Measurements from ENCODE around the gene SEMA7A. TPM values are rescaled to one million over a fixed set of nuclear protein-coding genes. Genes with fewer than 3 reads are reported as not detected.
"Not testable (repeated sequence)": the region's sequence is repeated elsewhere in the genome, so short reads cannot be mapped to it uniquely, and the experiment has no call there.

SEMA7A gene
- 100 to 1,000 TPM; 187 to 215 (median 195) TPM for total RNA-seq

- ATAC-seq (peak; percentile 88 to 90), DNase-seq (peak; percentile 77)
- peaks cover 55% of the 10 kb centered on the region for H3K4me1 Mint-ChIP-seq (ENCODE audit: low read depth)
- peak within 1 kb of the TSS; percentile 94 for H3K4me3 Mint-ChIP-seq
- peaks cover 29% of the 10 kb centered on the region for H3K36me3 Mint-ChIP-seq (ENCODE audit: insufficient read depth)
- H3K9me3 Mint-ChIP-seq, result no peaks in the 10 kb centered on the region
- no peaks in the 10 kb centered on the region for H3K27me3 Mint-ChIP-seq (ENCODE audit: low read depth)
These were observed at the start of gene SEMA7A for GRCh38 chr15:74433592-74434262. Gene SEMA7A (minus strand): TSS chr15:74433958. CDS start chr15:74433918, 40 bp downstream.

GRCh38 chr15:74482661-74483060, 48.9 kb upstream of the SEMA7A start:
- no peaks in the 10 kb centered on the region for H3K9me3 Mint-ChIP-seq
- H3K4me1 Mint-ChIP-seq (ENCODE audit: low read depth), result no peaks in the 10 kb centered on the region
- DNase-seq, result no peak
- no peak for ATAC-seq
- no peak overlapping the region for H3K4me3 Mint-ChIP-seq
- no peaks in the 10 kb centered on the region for H3K27me3 Mint-ChIP-seq (ENCODE audit: low read depth)
- H3K36me3 Mint-ChIP-seq (ENCODE audit: insufficient read depth), result peaks cover 17% of the 10 kb centered on the region

GRCh38 chr15:74480364-74480763, 46.6 kb upstream of the SEMA7A start:
- peaks cover 19% of the 10 kb centered on the region for H3K36me3 Mint-ChIP-seq (ENCODE audit: insufficient read depth)
- not testable (repeated sequence) for H3K4me3 Mint-ChIP-seq; DNase-seq; H3K9me3 Mint-ChIP-seq; H3K27me3 Mint-ChIP-seq (ENCODE audit: low read depth); H3K4me1 Mint-ChIP-seq (ENCODE audit: low read depth); ATAC-seq

GRCh38 chr15:74471621-74472020, 37.9 kb upstream of the SEMA7A start:
- not testable (repeated sequence) for ATAC-seq; H3K4me3 Mint-ChIP-seq; H3K9me3 Mint-ChIP-seq; H3K4me1 Mint-ChIP-seq (ENCODE audit: low read depth); H3K27me3 Mint-ChIP-seq (ENCODE audit: low read depth); DNase-seq
- H3K36me3 Mint-ChIP-seq (ENCODE audit: insufficient read depth), result peaks cover 18% of the 10 kb centered on the region

GRCh38 chr15:74470631-74471395, 37.1 kb upstream of the SEMA7A start:
- DNase-seq (no peak), ATAC-seq (no peak)
- Mint-ChIP-seq H3K36me3 (ENCODE audit: insufficient read depth) (peaks cover 20% of the 10 kb centered on the region), H3K4me3 (no peak overlapping the region), H3K27me3 (ENCODE audit: low read depth) (no peaks in the 10 kb centered on the region), H3K9me3 (no peaks in the 10 kb centered on the region), H3K4me1 (ENCODE audit: low read depth) (no peaks in the 10 kb centered on the region)

- no peak overlapping the region for H3K4me3 Mint-ChIP-seq
- no peaks in the 10 kb centered on the region for H3K9me3 Mint-ChIP-seq
- DNase-seq, result no peak
- H3K27me3 Mint-ChIP-seq (ENCODE audit: low read depth), result no peaks in the 10 kb centered on the region
- no peak for ATAC-seq
- peaks cover 8% of the 10 kb centered on the region for H3K4me1 Mint-ChIP-seq (ENCODE audit: low read depth)
- H3K36me3 Mint-ChIP-seq (ENCODE audit: insufficient read depth), result peaks cover 17% of the 10 kb centered on the region
These were observed 34.7 kb upstream of the SEMA7A start for GRCh38 chr15:74468341-74469032.

GRCh38 chr15:74466570-74466969, 32.8 kb upstream of the SEMA7A start:
- Mint-ChIP-seq H3K27me3 (ENCODE audit: low read depth) (no peaks in the 10 kb centered on the region), H3K4me1 (ENCODE audit: low read depth) (peaks cover 22% of the 10 kb centered on the region), H3K9me3 (no peaks in the 10 kb centered on the region), H3K36me3 (ENCODE audit: insufficient read depth) (peaks cover 17% of the 10 kb centered on the region), H3K4me3 (no peak overlapping the region)
- DNase-seq, result no peak
- ATAC-seq, result no peak

GRCh38 chr15:74464897-74465296, 31.1 kb upstream of the SEMA7A start:
- Mint-ChIP-seq H3K27me3 (ENCODE audit: low read depth) (no peaks in the 10 kb centered on the region), H3K9me3 (no peaks in the 10 kb centered on the region), H3K36me3 (ENCODE audit: insufficient read depth) (peaks cover 12% of the 10 kb centered on the region), H3K4me1 (ENCODE audit: low read depth) (peaks cover 30% of the 10 kb centered on the region), H3K4me3 (no peak overlapping the region)
- ATAC-seq (no peak), DNase-seq (no peak)

- H3K4me3 Mint-ChIP-seq, result no peak overlapping the region
- no peak for ATAC-seq
- no peak for DNase-seq
- peaks cover 30% of the 10 kb centered on the region for H3K4me1 Mint-ChIP-seq (ENCODE audit: low read depth)
- H3K9me3 Mint-ChIP-seq, result no peaks in the 10 kb centered on the region
- H3K36me3 Mint-ChIP-seq (ENCODE audit: insufficient read depth), result peaks cover 12% of the 10 kb centered on the region
- H3K27me3 Mint-ChIP-seq (ENCODE audit: low read depth), result no peaks in the 10 kb centered on the region
These were observed 30.5 kb upstream of the SEMA7A start for GRCh38 chr15:74464216-74464615.

GRCh38 chr15:74463634-74464033, 29.9 kb upstream of the SEMA7A start:
- H3K9me3 Mint-ChIP-seq, result no peaks in the 10 kb centered on the region

GRCh38 chr15:74461847-74462511, 28.2 kb upstream of the SEMA7A start:
- peaks cover 35% of the 10 kb centered on the region for H3K4me1 Mint-ChIP-seq (ENCODE audit: low read depth)
- ATAC-seq (no peak), DNase-seq (no peak)
- H3K27me3 Mint-ChIP-seq (ENCODE audit: low read depth), result no peaks in the 10 kb centered on the region
- peak overlapping the region; percentile 98 for H3K4me3 Mint-ChIP-seq
- H3K9me3 Mint-ChIP-seq, result no peaks in the 10 kb centered on the region
- H3K36me3 Mint-ChIP-seq (ENCODE audit: insufficient read depth), result peaks cover 14% of the 10 kb centered on the region

More at GRCh38 chr15:74463634-74464033, 29.9 kb upstream of the SEMA7A start:
- peaks cover 14% of the 10 kb centered on the region for H3K36me3 Mint-ChIP-seq (ENCODE audit: insufficient read depth)
- H3K4me1 Mint-ChIP-seq (ENCODE audit: low read depth), result peaks cover 35% of the 10 kb centered on the region
- ATAC-seq (no peak), DNase-seq (no peak)
- H3K4me3 Mint-ChIP-seq, result no peak overlapping the region
- no peaks in the 10 kb centered on the region for H3K27me3 Mint-ChIP-seq (ENCODE audit: low read depth)

GRCh38 chr15:74460871-74461846, 27.4 kb upstream of the SEMA7A start, which contains the start of gene UBL7:
Gene UBL7 (minus strand): TSS chr15:74461160. CDS start chr15:74458867, 2,293 bp downstream.
- Mint-ChIP-seq H3K36me3 (ENCODE audit: insufficient read depth) (peaks cover 16% of the 10 kb centered on the region), H3K4me3 (peak within 1 kb of the TSS; percentile 98), H3K27me3 (ENCODE audit: low read depth) (no peaks in the 10 kb centered on the region), H3K9me3 (no peaks in the 10 kb centered on the region), H3K4me1 (ENCODE audit: low read depth) (peaks cover 35% of the 10 kb centered on the region)
- ATAC-seq (peak; percentile 97 to 99), DNase-seq (peak; percentile 92)

GRCh38 chr15:74460298-74460697, 26.5 kb upstream of the SEMA7A start:
- Mint-ChIP-seq H3K9me3 (no peaks in the 10 kb centered on the region), H3K4me1 (ENCODE audit: low read depth) (peaks cover 35% of the 10 kb centered on the region), H3K36me3 (ENCODE audit: insufficient read depth) (peaks cover 15% of the 10 kb centered on the region), H3K4me3 (peak overlapping the region; percentile 98), H3K27me3 (ENCODE audit: low read depth) (no peaks in the 10 kb centered on the region)
- no peak for DNase-seq
- no peak for ATAC-seq
